HepG2 (cell line): ENCODE data around the gene THSD4. TPM values are rescaled to one million over a fixed set of nuclear protein-coding genes. Genes with fewer than 3 reads are reported as not detected.

Experiments
- ATAC-seq: fragments of 200-7000 bp; cut with Tn5 transposase; 3 replicates; pipeline ENCODE4 v1.9.1; 2020; ENCODE audit warnings: mild to moderate bottlenecking, moderate library complexity
- BruUV-seq: library from RNA; stranded (reverse); fragments of 400-500 nt; replicated peaks from 2 replicates; lab custom pipeline; 2021; lab: Mats Ljungman, UMichigan
- CTCF ChIA-PET: fragments of 300-600 bp; formaldehyde crosslinking; extraction: SDS; loops from one replicate; lab custom pipeline; 2021; ENCODE audit warnings: low total read pairs, inconsistent platforms, low intra/inter-chr PET ratio; lab: Yijun Ruan, JAX
- POLR2A ChIA-PET: fragments of 350-600 bp; sonication (Branson Sonifier 250); formaldehyde crosslinking; loops from one replicate; lab custom pipeline; 2020; ENCODE audit warnings: antibody characterized with exemption, inconsistent platforms; lab: Yijun Ruan, JAX
- DNase-seq: peaks from one replicate; pipeline ENCODE4 v3.0.0-alpha.2; 2015; ENCODE audit warnings: low spot score
- FAIRE-seq: peaks from 3 replicates; lab custom pipeline; 2011; peaks lifted over from hg19 to GRCh38; lab: Jason Lieb, UNC
- H2AFZ ChIP-seq: one replicate; pipeline ENCODE4 v1.6.1; 2011; ENCODE audit warnings: low read length, inconsistent platforms
- H3K27ac ChIP-seq: fragments of 300-600 bp; 3 replicates; pipeline ENCODE4 v1.8.0; 2011; ENCODE audit warnings: mixed run types, mild to moderate bottlenecking, mixed read lengths, low read length, inconsistent platforms; ENCODE audit not compliant: insufficient read depth; ENCODE audit errors: extremely low read length
- H3K27me3 ChIP-seq, 2 experiments: fragments of 200-600 bp in 1 of 2; 2 replicates in 1 of 2; 3 replicates in 1 of 2; pipeline versions ENCODE4 v1.6.0 to v1.8.0; 2011; ENCODE audit warnings: low read length in 2 of 2, mild to moderate bottlenecking in 2 of 2, moderate library complexity in 2 of 2, inconsistent platforms in 1 of 2; ENCODE audit not compliant: insufficient read depth in 2 of 2, control insufficient read depth in 1 of 2
- H3K36me3 ChIP-seq, 2 experiments: fragments of 200-600 bp in 1 of 2; replicated peaks in 1 of 2; 2 replicates in 1 of 2; 3 replicates in 1 of 2; pipeline versions ENCODE4 v1.5.1 to v1.8.0; 2011; ENCODE audit warnings: low read length in 2 of 2, inconsistent platforms in 1 of 2; ENCODE audit not compliant: insufficient read depth in 2 of 2, control insufficient read depth in 1 of 2
- H3K4me1 ChIP-seq: 2 replicates; pipeline ENCODE4 v1.5.1; 2012; ENCODE audit warnings: low read length, inconsistent platforms; ENCODE audit not compliant: insufficient read depth
- H3K4me2 ChIP-seq: 2 replicates; pipeline ENCODE4 v1.6.0; 2011; ENCODE audit warnings: low read depth, low read length, inconsistent platforms
- H3K4me3 ChIP-seq, 3 experiments: fragments of 200-600 bp in 1 of 3; sonication (generic), shearing (Covaris generic) in 1 of 3; replicated peaks in 1 of 3; 2 replicates each; pipeline ENCODE4 v1.5.1; 2011 to 2016; ENCODE audit warnings: low read length in 3 of 3, inconsistent platforms in 2 of 3, low read depth in 2 of 3, mild to moderate bottlenecking in 2 of 3, control low read depth in 1 of 3, mixed read lengths in 1 of 3; ENCODE audit not compliant: insufficient read depth in 1 of 3
- H3K79me2 ChIP-seq: one replicate; pipeline ENCODE4 v1.6.1; 2011; ENCODE audit warnings: low read length, inconsistent platforms; ENCODE audit not compliant: insufficient read depth
- H3K9ac ChIP-seq: 2 replicates; pipeline ENCODE4 v1.6.0; 2011; ENCODE audit warnings: mild to moderate bottlenecking, low read depth, low read length, inconsistent platforms; ENCODE audit not compliant: insufficient read depth
- H3K9me3 ChIP-seq: 2 replicates; pipeline ENCODE4 v1.5.1; 2012; ENCODE audit warnings: mild to moderate bottlenecking, low read length
- H4K20me1 ChIP-seq: 2 replicates; pipeline ENCODE4 v1.6.0; 2011; ENCODE audit warnings: inconsistent platforms, mild to moderate bottlenecking, low read length, moderate library complexity; ENCODE audit not compliant: insufficient read depth
- CAMTA2 ChIP-seq: sonication (generic); formaldehyde crosslinking; IDR thresholded peaks from 2 replicates; pipeline ENCODE4 v1.4.0; 2020; ENCODE audit warnings: mild to moderate bottlenecking, missing genetic modification reagents, borderline replicate concordance
- CBX2 ChIP-seq, 2 experiments: fragments of 200-600 bp in 1 of 2; sonication (generic); formaldehyde crosslinking in 1 of 2; IDR thresholded peaks; 2 replicates each; pipeline versions ENCODE4 v1.7.0 to v1.8.1; 2018 to 2022; ENCODE audit warnings: low read depth in 2 of 2, low read length in 1 of 2, mild to moderate bottlenecking in 1 of 2, missing genetic modification reagents in 1 of 2
- EEA1 ChIP-seq: sonication (generic); formaldehyde crosslinking; IDR thresholded peaks from 2 replicates; pipeline ENCODE4 v1.5.1; 2020; ENCODE audit warnings: mild to moderate bottlenecking, missing genetic modification reagents, borderline replicate concordance
- IKZF4 ChIP-seq: sonication (generic); formaldehyde crosslinking; IDR thresholded peaks from 2 replicates; pipeline ENCODE4 v1.5.1; 2020; ENCODE audit warnings: borderline replicate concordance, mild to moderate bottlenecking, low read depth, missing genetic modification reagents; ENCODE audit errors: not compliant biosample characterization
- JDP2 ChIP-seq: sonication (generic); formaldehyde crosslinking; IDR thresholded peaks from 2 replicates; pipeline ENCODE4 v1.8.1; 2022; ENCODE audit warnings: missing genetic modification reagents, borderline replicate concordance
- MATR3 ChIP-seq: sonication (generic); formaldehyde crosslinking; IDR thresholded peaks from 2 replicates; pipeline ENCODE4 v1.4.0; 2020; ENCODE audit warnings: missing genetic modification reagents
- PAF1 ChIP-seq: IDR thresholded peaks from 2 replicates; pipeline ENCODE4 v1.6.1; 2016; ENCODE audit warnings: missing genetic modification reagents, missing compliant biosample characterization
- TFDP1 ChIP-seq: IDR thresholded peaks from 2 replicates; pipeline ENCODE4 v1.6.1; 2016; ENCODE audit warnings: missing compliant biosample characterization, missing genetic modification reagents, borderline replicate concordance
- THRA ChIP-seq: sonication (generic); formaldehyde crosslinking; IDR thresholded peaks from 2 replicates; pipeline ENCODE4 v1.4.0; 2020; ENCODE audit warnings: missing genetic modification reagents, borderline replicate concordance
- ZBTB25 ChIP-seq: IDR thresholded peaks from 2 replicates; pipeline ENCODE4 v1.6.1; 2018; ENCODE audit warnings: missing genetic modification reagents
- ZNF776 ChIP-seq: sonication (generic); formaldehyde crosslinking; IDR thresholded peaks from 2 replicates; pipeline ENCODE4 v1.4.0; 2020; ENCODE audit warnings: mild to moderate bottlenecking, missing genetic modification reagents
- WGBS: methylation state at CpG from one replicate; pipeline ENCODE4 v1.1.6; 2017; ENCODE audit warnings: low lambda C conversion rate; 5-methylcytosine and 5-hydroxymethylcytosine counted together
- in situ Hi-C: cut with HindIII; loops from 2 replicates; pipeline ENCODE4 v1.10.0; 2017; ENCODE audit warnings: low pct_unique_long_range_greater_than_20kb; ENCODE audit not compliant: extremely low pct_ligation_motif_present
- intact Hi-C: fragments of 100-400 bp; cut with micrococcal nuclease; formaldehyde crosslinking; loops from one replicate; pipeline ENCODE4 v1.10.0; 2022; ENCODE audit not compliant: unreplicated experiment
- polyA plus RNA-seq, 8 experiments: library from polyadenylated mRNA; depleted of rRNA in 3 of 8; stranded (reverse) in 7 of 8; unstranded in 1 of 8; fragments of >200 nt; fragmentation: Illumina TruSeq in 4 of 8; extraction: Trizol in 4 of 8; gene quantifications; 2 replicates each; pipeline versions ENCODE4 v1.2.1 to v1.2.3, GENCODE V29; 2011 to 2016; ENCODE audit warnings: low read depth in 4 of 8, missing spikeins in 1 of 8, mixed read lengths in 1 of 8; ENCODE audit not compliant: insufficient read depth in 1 of 8
- total RNA-seq, 5 experiments: library from RNA; depleted of rRNA; stranded (reverse); fragments of >200 nt; fragmentation: Illumina TruSeq; extraction: Trizol; gene quantifications; 2 replicates each; pipeline ENCODE4 v1.2.3, GENCODE V29; 2016; ENCODE audit warnings: low read depth in 1 of 5

The THSD4 gene
- total and polyA plus RNA-seq, 2 of the 13 experiments (the other 11 are each of a cell fraction or from before 2014, with no cell fraction given), result 0.07 to 0.21 TPM

- H3K27ac ChIP-seq, result no peak overlapping the region
- in situ Hi-C loops, result no loop called here
- DNase-seq, result no peak
- H3K4me1 ChIP-seq, result no peaks in the 10 kb centered on the region
- H2AFZ ChIP-seq, result no peak overlapping the region
- H3K4me2 ChIP-seq, result no peak overlapping the region
- no peak overlapping the region for H3K9ac ChIP-seq
- no peak overlapping the region for H3K4me3 ChIP-seq
- H3K27me3 ChIP-seq, result peaks cover 0 to 5% of the 10 kb centered on the region in 2 experiments; a peak in 1 of 5 replicates
- H4K20me1 ChIP-seq, result no peaks in the 10 kb centered on the region
- TF ChIP-seq TFDP1 (CRISPR knock-in tag), result no peak
- no peak for TF ChIP-seq EEA1 (CRISPR knock-in tag)
- TF ChIP-seq, all 625 proteins: peak for 0
- BruUV-seq, result no TSS peak
- FAIRE-seq (no peak), ATAC-seq (no peak)
- Histone ChIP-seq H3K36me3 (no peaks in the 10 kb centered on the region), H3K9me3 (no peaks in the 10 kb centered on the region), H3K79me2 (no peaks in the 10 kb centered on the region)
- 76% methylated on average over 38 of the region's 51 CpGs for WGBS
- ChIA-PET CTCF (no interaction called here), POLR2A (no interaction called here)
- intact Hi-C loops, result no loop called here
Observed at GRCh38 chr15:71215126-71215894, 100.0 kb downstream of the THSD4 start.

GRCh38 chr15:71218272-71218805, 103.1 kb downstream of the THSD4 start:
- in situ Hi-C loops (no loop called here), intact Hi-C loops (no loop called here)
- H3K4me2 ChIP-seq, result no peak overlapping the region
- ATAC-seq (no peak), FAIRE-seq (no peak), DNase-seq (no peak)
- POLR2A ChIA-PET, result no interaction called here
- H3K27ac ChIP-seq, result no peak overlapping the region
- H4K20me1 ChIP-seq, result no peaks in the 10 kb centered on the region
- no peak overlapping the region for H3K9ac ChIP-seq
- H3K4me1 ChIP-seq, result no peaks in the 10 kb centered on the region
- H3K79me2 ChIP-seq, result no peaks in the 10 kb centered on the region
- no peak overlapping the region for H2AFZ ChIP-seq
- no peaks in the 10 kb centered on the region for H3K9me3 ChIP-seq
- 37% methylated on average over 5 of the region's 5 CpGs for WGBS
- CTCF ChIA-PET, result no interaction called here
- H3K4me3 ChIP-seq, result no peak overlapping the region
- H3K27me3 ChIP-seq, result peaks cover 0 to 3% of the 10 kb centered on the region in 2 experiments; a peak in 1 of 5 replicates
- H3K36me3 ChIP-seq, result no peaks in the 10 kb centered on the region
- BruUV-seq, result no TSS peak
- TF ChIP-seq MATR3 (CRISPR knock-in tag) (no peak), CAMTA2 (CRISPR knock-in tag) (no peak), PAF1 (no peak), CBX2 (IDR thresholded peaks at IDR 0.05; ENCODE audit: low read depth, low read length) (no peak), CBX2 (CRISPR knock-in tag; IDR thresholded peaks at IDR 0.05; ENCODE audit: low read depth) (no peak), ZBTB25 (CRISPR knock-in tag) (no peak), JDP2 (CRISPR knock-in tag) (no peak), ZNF776 (CRISPR knock-in tag) (no peak), IKZF4 (CRISPR knock-in tag) (no peak), THRA (no peak)
